ENCODE measurements around the gene FITM1. TPM values are rescaled to one million over a fixed set of nuclear protein-coding genes. Genes with fewer than 3 reads are reported as not detected.
A peak's percentile ranks its signal among the peaks of the same experiment; 100 is the strongest.

Gene FITM1
- polyA plus RNA-seq, 2 of the 4 experiments (the other 2 are of a cell fraction): 0.06 TPM; not detected in 1

- no peaks in the 10 kb centered on the region for H3K9me3 ChIP-seq
- ATAC-seq (no peak), DNase-seq (ENCODE audit: low read depth in 1 of 2, low spot score in 1 of 2) (no peak), FAIRE-seq (no peak)
- peaks cover 11% of the 10 kb centered on the region; the same call in 1 of the 3 replicates for H3K4me1 ChIP-seq
- 15% methylated on average over 14 of the region's 14 CpGs for WGBS (ENCODE audit: missing lambda C conversion rate)
- POLR2A ChIA-PET: interaction anchor here (0.7 to 2.9 kb wide), 16 partner anchors 9 to 794 kb away, joined by 3 to 55 read pairs (median 9); partner anchors contain the start of genes CARMIL3, DHRS4L2, EMC9 and IRF9
- peak overlapping the region; percentile 67 to 95 for H3K27ac ChIP-seq
- no peak for TF ChIP-seq MAX (IDR thresholded peaks at IDR 0.05)
- TF ChIP-seq EHMT2 (IDR thresholded peaks at IDR 0.05; ENCODE audit: low read depth): no peak
- TF ChIP-seq ZC3H11A (IDR thresholded peaks at IDR 0.05): no peak
- CTCF ChIA-PET: interaction anchor here (0.7 to 5.6 kb wide), 8 partner anchors 10 to 143 kb away, joined by 3 to 44 read pairs (median 8); partner anchors contain the start of gene IRF9
- peak overlapping the region; percentile 89 for H3K4me2 ChIP-seq
- peak overlapping the region; percentile 62 for H3K4me3 ChIP-seq
Observed at GRCh38 chr14:24115422-24116127, 14.9 kb upstream of the FITM1 start.

GRCh38 chr14:24116128-24116814 is 14.2 kb upstream of the FITM1 start:
- ChIA-PET CTCF (interaction anchor here (1.3 to 5.6 kb wide), 8 partner anchors 7 to 121 kb away, joined by 3 to 44 read pairs (median 9); partner anchors contain the start of genes IRF9 and PSME1), POLR2A (interaction anchor here (2.9 kb wide), 1 partner anchor 20 kb away, joined by 48 read pairs; the partner anchor contains the start of gene PSME1)
- TF ChIP-seq TP53 (CRISPR knock-in tag; IDR thresholded peaks at IDR 0.05) (no peak), ZC3H11A (IDR thresholded peaks at IDR 0.05) (no peak), BHLHE40 (IDR thresholded peaks at IDR 0.05; ENCODE audit: low read depth, low read length) (no peak), RFX5 (IDR thresholded peaks at IDR 0.05) (no peak), ZFP36 (IDR thresholded peaks at IDR 0.05; ENCODE audit: borderline replicate concordance, partially characterized antibody) (no peak), HDAC2 (IDR thresholded peaks at IDR 0.05) (no peak), JUNB (IDR thresholded peaks at IDR 0.05) (no peak), CHD2 (IDR thresholded peaks at IDR 0.05; ENCODE audit: low read length, partially characterized antibody) (no peak), EP300 (IDR thresholded peaks at IDR 0.05) (no peak)
- ATAC-seq (no peak), DNase-seq (ENCODE audit: low read depth in 1 of 2, low spot score in 1 of 2) (no peak), FAIRE-seq (no peak)
- 81% methylated on average over 6 of the region's 6 CpGs for WGBS (ENCODE audit: missing lambda C conversion rate)
- peak overlapping the region; percentile 89 for H3K4me2 ChIP-seq
- H3K9me3 ChIP-seq: no peaks in the 10 kb centered on the region
- H3K4me1 ChIP-seq: peaks cover 11% of the 10 kb centered on the region; the same call in 1 of the 3 replicates
- no peak overlapping the region for H3K27ac ChIP-seq
- no peak overlapping the region for H3K4me3 ChIP-seq

- no peak for ATAC-seq
- H3K9me3 ChIP-seq: no peaks in the 10 kb centered on the region
- POLR2A ChIA-PET: no interaction called here
- CTCF ChIA-PET: interaction anchor here (1.3 to 5.6 kb wide), 8 partner anchors 8 to 59 kb away, joined by 3 to 44 read pairs (median 9); partner anchors contain the start of genes IRF9 and PSME1
- no peak overlapping the region for H3K27ac ChIP-seq
- DNase-seq (ENCODE audit: low read depth in 1 of 2, low spot score in 1 of 2): no peak
- no peak overlapping the region for H3K4me3 ChIP-seq
- FAIRE-seq: no peak
- no peak overlapping the region for H3K4me2 ChIP-seq
- H3K4me1 ChIP-seq: peaks cover 11% of the 10 kb centered on the region; the same call in 1 of the 3 replicates
- 94% methylated on average over 5 of the region's 6 CpGs for WGBS (ENCODE audit: missing lambda C conversion rate)
- TF ChIP-seq ESRRA (IDR thresholded peaks at IDR 0.05; ENCODE audit: borderline replicate concordance, low read length): no peak
- no peak for TF ChIP-seq GATA3 (IDR thresholded peaks at IDR 0.05; ENCODE audit: borderline replicate concordance)
- no peak for TF ChIP-seq CTCF (IDR thresholded peaks at IDR 0.05)
- no peak for TF ChIP-seq MAZ (IDR thresholded peaks at IDR 0.05; ENCODE audit: borderline replicate concordance, low read depth, low read length)
- TF ChIP-seq HMGXB4 (CRISPR knock-in tag; IDR thresholded peaks at IDR 0.05; ENCODE audit: borderline replicate concordance): no peak
- TF ChIP-seq TFCP2L1 (CRISPR knock-in tag; IDR thresholded peaks at IDR 0.05): no peak
- no peak for TF ChIP-seq RNF2 (IDR thresholded peaks at IDR 0.05; ENCODE audit: borderline replicate concordance, low read depth)
- no peak for TF ChIP-seq EP300 (IDR thresholded peaks at IDR 0.05)
- no peak for TF ChIP-seq ELK1 (IDR thresholded peaks at IDR 0.05; ENCODE audit: low read depth, low read length)
Observed at GRCh38 chr14:24117179-24117578, 13.3 kb upstream of the FITM1 start.

All from A549 (cell line).